Right ventricle myocardium inferior (tissue), 1 donor: ENCODE data around the gene IST1. TPM values are rescaled to one million over a fixed set of nuclear protein-coding genes. Genes with fewer than 3 reads are reported as not detected.
A peak's percentile ranks its signal among the peaks of the same experiment; 100 is the strongest.

Experiments used
- ATAC-seq: fragments of 200-7000 bp; cut with Tn5 transposase; one replicate; pipeline ENCODE4 v1.9.1; 2020; ENCODE audit warnings: mild to moderate bottlenecking, moderate library complexity
- DNase-seq: peaks from one replicate; pipeline ENCODE4 v3.0.0; 2021; ENCODE audit errors: missing footprints
- intact Hi-C: fragments of 100-400 bp; cut with DNase I; formaldehyde crosslinking; loops from one replicate; pipeline ENCODE4 v1.11.0; 2022
- total RNA-seq: library from RNA; stranded (reverse); fragmentation: NEBNext Ultra II Directional; extraction: Animal tissue kit (Norgen Biotek cat#: 25700); gene quantifications from one replicate; pipeline ENCODE4 v1.2.1, GENCODE V29; 2021
- donor health status: DM: no; HTN: yes; CAD: no; lungs with severe emphysema.

Gene IST1
- total RNA-seq, 1 donor from 2014 or later, result 114 TPM

DNA sequence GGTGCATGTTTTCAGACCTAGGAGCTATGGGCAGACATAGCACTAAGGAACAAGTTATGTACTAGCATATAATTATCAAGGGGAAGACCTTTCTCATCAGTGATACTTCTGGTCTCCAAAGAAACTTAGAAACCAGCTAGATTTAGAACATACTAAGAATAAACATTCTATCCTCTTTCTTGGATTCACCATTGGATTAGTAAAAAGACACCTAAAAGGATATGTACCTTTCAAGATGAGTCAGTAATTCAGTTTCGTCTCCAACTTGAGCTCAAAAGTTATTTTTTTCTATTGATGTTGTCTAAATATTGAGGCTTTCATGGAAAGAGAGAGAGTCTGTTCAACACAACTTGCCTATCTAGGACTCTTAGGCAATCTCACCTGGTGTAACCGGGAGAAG, 24.5 kb upstream of the IST1 start:
- intact Hi-C loops, result no loop called here
- DNase-seq (no peak), ATAC-seq (no peak)

DNA sequence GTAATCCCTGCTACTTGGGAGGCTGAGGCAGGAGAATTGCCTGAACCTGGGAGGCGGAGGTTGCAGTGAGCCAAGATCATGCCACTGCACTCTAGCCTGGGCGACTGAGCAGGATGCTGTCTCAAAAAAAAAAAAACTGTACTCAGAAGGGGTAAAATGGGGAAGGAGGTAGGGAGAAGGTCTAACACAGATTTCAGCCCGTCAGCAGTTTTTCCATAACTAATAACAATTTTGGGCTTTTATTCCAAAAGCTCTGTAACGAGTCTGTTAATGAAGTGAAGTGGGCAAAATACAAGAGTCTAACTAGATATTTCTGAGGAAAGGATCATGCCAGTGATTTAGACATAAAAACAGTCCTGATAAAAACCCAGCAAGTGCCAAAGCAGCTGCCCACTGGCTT, 22.1 kb upstream of the IST1 start:
- no peak for ATAC-seq
- DNase-seq, result no peak
- intact Hi-C loops, result no loop called here

GRCh38 chr16:71878911-71879310, 16.4 kb upstream of the IST1 start:
- DNase-seq (no peak), ATAC-seq (no peak)
- intact Hi-C loops, result no loop called here

DNA sequence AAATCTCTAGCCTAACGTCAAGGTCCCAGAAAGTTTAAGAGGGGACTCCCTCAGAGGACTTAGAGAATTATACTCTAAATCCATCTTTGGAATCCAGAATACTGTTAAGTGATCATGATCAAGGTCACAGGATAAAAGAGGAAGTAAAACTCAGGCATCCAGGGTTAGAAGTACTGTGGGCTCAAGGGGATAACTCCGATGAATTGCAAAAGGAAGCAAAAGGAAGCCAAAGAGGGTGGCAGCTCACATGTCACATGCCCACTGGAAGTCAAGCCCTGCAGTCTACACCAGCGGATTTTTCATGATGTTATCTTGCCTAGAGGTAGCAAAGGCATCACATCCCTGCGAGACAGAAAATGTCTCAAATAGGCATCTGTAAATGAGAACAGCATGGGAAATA, 15.2 kb upstream of the IST1 start:
- intact Hi-C loops, result loop anchor here (5.0 kb wide), 1 partner anchor 33 kb away; the partner anchor contains the start of gene ATXN1L
- ATAC-seq, result no peak
- DNase-seq, result no peak

GRCh38 chr16:71882505-71883167, 12.7 kb upstream of the IST1 start:
- ATAC-seq, result peak; percentile 51
- DNase-seq, result no peak
- intact Hi-C loops, result loop anchor here (2.0 to 5.0 kb wide), 2 partner anchors 35 to 78 kb away; partner anchors contain the start of gene ATXN1L

DNA sequence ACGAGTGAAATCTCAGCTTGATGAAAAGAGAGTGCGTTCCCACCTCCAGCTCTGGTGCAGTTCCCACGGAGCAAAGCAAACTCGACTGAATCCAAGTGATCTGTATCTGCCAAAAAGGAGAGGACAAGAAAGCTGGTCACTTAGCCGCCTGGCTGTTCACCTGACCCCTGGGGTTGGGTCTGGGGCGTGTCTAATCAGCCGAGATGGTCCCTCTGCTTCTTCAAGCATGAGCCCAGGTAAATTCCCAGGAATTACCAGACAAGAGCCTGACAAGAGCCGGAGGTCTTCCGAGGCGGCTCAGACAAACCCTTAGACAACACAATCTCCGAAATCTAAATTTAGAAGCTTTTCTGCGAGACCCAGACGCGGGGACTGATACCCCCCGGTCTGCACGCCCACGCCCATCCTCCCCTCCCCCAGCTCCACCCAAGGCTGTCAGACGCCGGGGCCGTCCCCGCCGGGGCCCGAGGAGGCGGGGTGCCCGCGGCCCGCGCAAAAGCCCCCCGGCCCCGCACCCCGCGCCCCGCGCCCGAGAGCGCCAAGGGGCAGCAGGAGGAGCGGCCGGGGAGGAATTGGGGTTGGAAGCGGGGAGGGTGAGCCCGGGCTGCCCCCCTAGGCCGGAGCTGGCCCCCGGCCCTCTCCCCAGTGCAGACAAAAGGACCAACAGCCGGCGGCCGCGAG, 12.0 kb upstream of the IST1 start:
- ATAC-seq (peak; percentile 51), DNase-seq (no peak)
- intact Hi-C loops, result loop anchor here (2.0 to 5.0 kb wide), 2 partner anchors 36 to 77 kb away; partner anchors contain the start of gene ATXN1L

GRCh38 chr16:71883849-71884638, 11.3 kb upstream of the IST1 start, which contains the start of gene ZNF821:
TSS of gene ZNF821 (minus strand) at chr16:71884182. CDS start at chr16:71879946, 4,236 bp downstream.
- intact Hi-C loops, result loop anchor here (2.0 to 5.0 kb wide), 2 partner anchors 37 to 77 kb away; partner anchors contain the start of gene ATXN1L
- peak; percentile 90 for ATAC-seq
- DNase-seq, result peak; percentile 89

GRCh38 chr16:71885261-71885650, 10.1 kb upstream of the IST1 start:
- DNase-seq (no peak), ATAC-seq (no peak)
- intact Hi-C loops, result no loop called here

GRCh38 chr16:71889147-71889546, 6.2 kb upstream of the IST1 start:
- ATAC-seq (no peak), DNase-seq (no peak)
- intact Hi-C loops, result no loop called here

GRCh38 chr16:71893888-71894228, 1.5 kb upstream of the IST1 start:
- ATAC-seq (no peak), DNase-seq (no peak)
- intact Hi-C loops, result no loop called here

DNA sequence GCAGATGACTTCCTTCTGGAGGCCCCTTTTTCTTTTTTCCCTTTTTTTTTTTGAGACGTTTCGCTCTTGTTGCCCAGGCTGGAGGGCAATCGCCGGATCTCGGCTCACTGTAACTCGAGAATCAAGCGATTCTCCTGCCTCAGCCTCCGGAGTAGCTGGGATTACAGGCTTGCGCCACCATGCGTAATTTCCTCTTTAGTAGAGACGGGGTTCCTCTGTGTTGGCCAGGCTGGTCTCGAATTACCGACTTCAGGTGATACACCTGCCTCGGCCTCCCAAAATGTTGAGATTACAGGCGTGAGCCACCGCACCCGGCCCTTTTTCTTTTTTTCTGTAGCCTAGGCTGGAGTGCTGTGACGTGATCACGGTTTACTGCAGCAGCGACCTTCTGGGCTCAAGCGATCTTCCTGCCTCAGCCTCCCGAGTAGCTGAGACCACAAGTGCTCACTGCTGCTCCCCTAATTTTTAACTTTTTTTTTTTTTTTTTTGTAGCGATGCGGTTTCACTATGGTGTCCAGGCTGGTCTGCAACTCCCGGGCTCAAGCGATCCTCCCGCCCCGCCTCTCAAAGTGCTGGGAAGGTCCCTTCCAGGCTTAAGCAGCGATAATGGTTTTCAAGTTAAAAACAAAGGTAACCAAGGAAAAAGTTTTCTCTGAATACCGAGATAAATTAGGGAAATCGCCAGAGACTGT, 956 bp upstream of the IST1 start:
- ATAC-seq (peak; percentile 0), DNase-seq (peak; percentile 77)
- intact Hi-C loops, result no loop called here

DNA sequence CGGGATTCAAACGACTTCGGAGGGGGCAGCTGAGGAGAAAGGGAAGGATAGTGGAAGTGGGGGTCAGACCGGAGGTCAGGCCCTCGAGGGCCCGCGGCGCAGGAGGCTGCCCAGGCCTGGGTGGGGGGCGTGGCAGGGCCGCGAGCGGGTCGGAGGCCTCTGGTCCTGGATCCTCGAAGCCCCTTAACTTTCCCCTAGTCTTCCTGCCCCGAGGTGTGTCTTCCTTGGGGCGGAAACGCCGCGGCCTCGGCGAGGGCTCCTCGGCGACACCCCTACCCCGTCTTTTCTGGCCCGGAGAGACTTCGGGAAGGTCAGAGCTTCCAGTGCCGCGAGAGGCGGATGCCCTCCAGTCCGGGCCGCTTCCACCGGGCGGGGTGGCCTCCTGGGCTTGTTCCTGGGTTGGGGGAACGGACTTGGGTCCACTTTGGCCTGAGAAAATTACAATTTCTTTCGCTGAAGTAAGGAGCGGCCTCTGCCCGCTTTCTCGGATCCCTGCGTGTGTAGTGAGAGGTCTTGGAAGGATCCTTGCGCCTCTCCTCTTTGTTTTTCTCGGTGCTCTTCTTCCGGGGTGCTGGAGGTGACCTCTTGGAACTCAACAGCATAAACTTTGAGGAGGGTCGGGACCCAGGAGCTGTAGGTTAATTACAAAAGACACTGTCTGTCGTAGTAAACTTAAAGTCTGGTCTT, 491 bp downstream of the IST1 start:
- peak; percentile 39 for ATAC-seq
- peak; percentile 72 for DNase-seq
- intact Hi-C loops, result loop anchor here (1.0 to 5.0 kb wide), 2 partner anchors 88 to 111 kb away; partner anchors contain the start of genes AP1G1 and DHODH

GRCh38 chr16:71896764-71897368, 1.5 kb downstream of the IST1 start:
- intact Hi-C loops, result loop anchor here (5.0 kb wide), 1 partner anchor 110 kb away; the partner anchor contains the start of gene DHODH
- DNase-seq (no peak), ATAC-seq (no peak)

- ATAC-seq, result no peak
- intact Hi-C loops, result loop anchor here (5.0 kb wide), 1 partner anchor 108 kb away; the partner anchor contains the start of gene DHODH
- no peak for DNase-seq
These were observed 3.8 kb downstream of the IST1 start for GRCh38 chr16:71899171-71899570.

GRCh38 chr16:71902656-71903365, 7.5 kb downstream of the IST1 start:
- DNase-seq, result no peak
- ATAC-seq, result no peak
- intact Hi-C loops, result no loop called here

DNA sequence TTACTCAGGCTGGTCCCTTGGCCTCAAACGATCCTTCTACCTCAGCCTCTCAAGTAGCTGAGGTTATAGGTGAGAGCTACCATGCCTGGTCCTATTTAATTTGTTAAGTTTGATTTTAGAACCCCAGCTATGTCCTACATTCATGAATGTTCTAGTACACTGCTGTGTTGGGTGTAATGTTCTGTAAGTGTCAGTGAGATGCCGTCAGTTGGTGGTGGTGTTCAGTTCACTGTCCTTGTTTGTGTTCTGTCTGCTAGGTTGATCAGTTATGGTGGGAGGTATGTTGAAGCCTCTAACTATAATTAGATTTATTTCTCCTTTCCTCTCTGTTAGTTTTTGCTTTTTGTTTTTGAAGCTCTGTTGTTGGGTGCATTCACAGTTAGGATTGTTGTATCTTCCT, 8.3 kb downstream of the IST1 start:
- intact Hi-C loops, result no loop called here
- peak; percentile 79 for ATAC-seq
- no peak for DNase-seq

- DNase-seq (no peak), ATAC-seq (no peak)
- intact Hi-C loops, result no loop called here
These were observed 8.9 kb downstream of the IST1 start for GRCh38 chr16:71904239-71904638.
